ENCODE measurements around the gene RBPJL. TPM values are rescaled to one million over a fixed set of nuclear protein-coding genes. Genes with fewer than 3 reads are reported as not detected.
A peak's percentile ranks its signal among the peaks of the same experiment; 100 is the strongest.

The RBPJL gene
- total RNA-seq, 1 experiment from 2014 or later: not detected

GRCh38 chr20:45340236-45340847 lies 33.7 kb downstream of the RBPJL start:
- Histone ChIP-seq H3K9ac (ENCODE audit: low read length) (peak overlapping the region; percentile 80), H3K9me2 (ENCODE audit: insufficient read depth) (no peaks in the 10 kb centered on the region), H3K79me2 (ENCODE audit: insufficient read depth, low read length) (peaks cover 100% of the 10 kb centered on the region), H3K4me3 (replicated peaks in 1 of 2; ENCODE audit: low read depth in 1 of 2, low read length in 2 of 2) (no peak overlapping the region), H3K4me2 (ENCODE audit: low read length) (peak overlapping the region; percentile 91), H3K27ac (ENCODE audit: low read depth, low read length) (peak overlapping the region; percentile 84; the same call in 1 of the 2 replicates), H3K9me3 (ENCODE audit: control insufficient read depth in 1 of 2, insufficient read depth in 1 of 2, low read depth in 1 of 2, low read length in 2 of 2) (no peaks in the 10 kb centered on the region), H3K36me3 (ENCODE audit: control insufficient read depth in 1 of 2, insufficient read depth in 2 of 2, low read length in 2 of 2) (peaks cover 1 to 19% of the 10 kb centered on the region in 2 experiments; a peak in 2 of 4 replicates), H2AFZ (ENCODE audit: low read depth, low read length, poor library complexity, severe bottlenecking) (no peak overlapping the region), H3K4me1 (ENCODE audit: control insufficient read depth in 1 of 2, insufficient read depth in 2 of 2, low read length in 2 of 2) (peaks cover 90 to 100% of the 10 kb centered on the region in 2 experiments), H4K20me1 (ENCODE audit: insufficient read depth) (0 out of 2 replicates have a peak, but pooled peaks cover 3% of the 10 kb centered on the region), H3K27me3 (ENCODE audit: insufficient read depth, low read length) (no peaks in the 10 kb centered on the region)
- BruUV-seq (replicated peaks): no TSS peak
- CTCF ChIA-PET: interaction anchor here (1.0 kb wide), 1 partner anchor 34 kb away, joined by 3 read pairs; no protein-coding TSS in a partner anchor
- intact Hi-C loops (cut with micrococcal nuclease): no loop called here
- TF ChIP-seq ZNF274 (IDR thresholded peaks at IDR 0.05; ENCODE audit: low read depth, low read length) (no peak), TCF7L2 (IDR thresholded peaks at IDR 0.05; ENCODE audit: borderline replicate concordance, extremely low read depth, insufficient read depth, insufficient read length) (no peak), ZFX (IDR thresholded peaks at IDR 0.05) (no peak), POLR2A (IDR thresholded peaks at IDR 0.05; ENCODE audit: borderline replicate concordance, extremely low read depth, insufficient read depth, insufficient read length) (no peak), SP1 (IDR thresholded peaks at IDR 0.05; ENCODE audit: low read depth) (no peak), YY1 (IDR thresholded peaks at IDR 0.05; ENCODE audit: extremely low read depth, insufficient replicate concordance, low read depth, low read length) (no peak), MAX (IDR thresholded peaks at IDR 0.05) (no peak), FOSL1 (IDR thresholded peaks at IDR 0.05; ENCODE audit: low read depth) (no peak)
- POLR2A ChIA-PET: interaction anchor here (1.4 kb wide), 1 partner anchor 19 kb away, joined by 3 read pairs; no protein-coding TSS in a partner anchor
- DNase-seq (ENCODE audit: low read depth, low spot score) (no peak), ATAC-seq (no peak)
- RAD21 ChIA-PET (ENCODE audit: low non-redundant PET in 1 of 2, low total read pairs in 2 of 2, uncharacterized antibody in 2 of 2, unreplicated experiment in 2 of 2): no interaction called here

- RAD21 ChIA-PET (ENCODE audit: low non-redundant PET in 1 of 2, low total read pairs in 2 of 2, uncharacterized antibody in 2 of 2, unreplicated experiment in 2 of 2): no interaction called here
- no peaks in the 10 kb centered on the region for H3K27me3 ChIP-seq (ENCODE audit: insufficient read depth, low read length)
- H3K4me3 ChIP-seq (replicated peaks in 1 of 2; ENCODE audit: low read depth in 1 of 2, low read length in 2 of 2): no peak overlapping the region
- peaks cover 0 to 13% of the 10 kb centered on the region in 2 experiments; a peak in 2 of 4 replicates for H3K36me3 ChIP-seq (ENCODE audit: control insufficient read depth in 1 of 2, insufficient read depth in 2 of 2, low read length in 2 of 2)
- ATAC-seq (no peak), DNase-seq (ENCODE audit: low read depth, low spot score) (no peak)
- H4K20me1 ChIP-seq (ENCODE audit: insufficient read depth): 0 out of 2 replicates have a peak, but pooled peaks cover 3% of the 10 kb centered on the region
- peak overlapping the region; percentile 80 for H3K9ac ChIP-seq (ENCODE audit: low read length)
- intact Hi-C loops (cut with micrococcal nuclease): no loop called here
- H2AFZ ChIP-seq (ENCODE audit: low read depth, low read length, poor library complexity, severe bottlenecking): no peak overlapping the region
- BruUV-seq (replicated peaks): no TSS peak
- CTCF ChIA-PET: interaction anchor here (1.0 kb wide), 1 partner anchor 33 kb away, joined by 3 read pairs; no protein-coding TSS in a partner anchor
- H3K79me2 ChIP-seq (ENCODE audit: insufficient read depth, low read length): peaks cover 100% of the 10 kb centered on the region
- POLR2A ChIA-PET: interaction anchor here (0.6 to 2.1 kb wide), 3 partner anchors 8 to 22 kb away, joined by 3 to 4 read pairs (median 4); partner anchors contain the start of gene SYS1
- H3K4me1 ChIP-seq (ENCODE audit: control insufficient read depth in 1 of 2, insufficient read depth in 2 of 2, low read length in 2 of 2): peaks cover 96 to 100% of the 10 kb centered on the region in 2 experiments
- peak overlapping the region; percentile 91 for H3K4me2 ChIP-seq (ENCODE audit: low read length)
- no peaks in the 10 kb centered on the region for H3K9me2 ChIP-seq (ENCODE audit: insufficient read depth)
- H3K27ac ChIP-seq (ENCODE audit: low read depth, low read length): peak overlapping the region; percentile 82; the same call in 1 of the 2 replicates
- TF ChIP-seq REST (IDR thresholded peaks at IDR 0.05; ENCODE audit: low read depth) (no peak), RAD21 (IDR thresholded peaks at IDR 0.05; ENCODE audit: low read depth) (no peak), SIN3A (IDR thresholded peaks at IDR 0.05; ENCODE audit: low read depth) (no peak)
- H3K9me3 ChIP-seq (ENCODE audit: control insufficient read depth in 1 of 2, insufficient read depth in 1 of 2, low read depth in 1 of 2, low read length in 2 of 2): no peaks in the 10 kb centered on the region
Observed at GRCh38 chr20:45340951-45341350, 34.3 kb downstream of the RBPJL start.
